H1 (cell line): ENCODE results near the gene TTC28. TPM values are rescaled to one million over a fixed set of nuclear protein-coding genes. Genes with fewer than 3 reads are reported as not detected.

Experiments
- CTCF ChIA-PET: fragments of 300-600 bp; sonication (Branson Sonifier 250); formaldehyde crosslinking; loops from one replicate; lab custom pipeline; 2021; ENCODE audit not compliant: partially characterized antibody; lab: Charles Lee
- POLR2A ChIA-PET: fragments of 300-600 bp; sonication (Branson Sonifier 250); formaldehyde crosslinking; loops from one replicate; lab custom pipeline; 2021; ENCODE audit warnings: inconsistent platforms; ENCODE audit not compliant: partially characterized antibody; lab: Charles Lee
- DNase-seq, 2 experiments: peaks; one replicate each; pipeline versions ENCODE4 v3.0.0 to v3.0.0-alpha.2; 2010 to 2022; ENCODE audit warnings: low spot score in 2 of 2, low read depth in 1 of 2, mixed read lengths in 1 of 2
- FAIRE-seq: peaks from 2 replicates; lab custom pipeline; 2011; peaks lifted over from hg19 to GRCh38; lab: Jason Lieb, UNC
- H2AFZ ChIP-seq: 2 replicates; pipeline ENCODE4 v1.8.1; 2012; ENCODE audit warnings: low read length, inconsistent platforms
- H2AK5ac ChIP-seq: 2 replicates; pipeline ENCODE4 v1.6.1; 2013; ENCODE audit warnings: low read depth, low read length
- H2BK120ac ChIP-seq: replicated peaks from 2 replicates; pipeline ENCODE3; 2013; ENCODE audit warnings: low read depth, low read length, inconsistent platforms
- H2BK12ac ChIP-seq: 2 replicates; pipeline ENCODE4 v1.6.1; 2013; ENCODE audit warnings: low read depth, low read length
- H2BK15ac ChIP-seq: 2 replicates; pipeline ENCODE4 v1.6.1; 2013; ENCODE audit warnings: low read length
- H2BK20ac ChIP-seq: 2 replicates; pipeline ENCODE4 v1.6.1; 2013; ENCODE audit warnings: low read length
- H2BK5ac ChIP-seq: 2 replicates; pipeline ENCODE4 v1.6.1; 2013; ENCODE audit warnings: low read depth, low read length
- H3K14ac ChIP-seq: 2 replicates; pipeline ENCODE4 v1.6.1; 2013; ENCODE audit warnings: inconsistent platforms; ENCODE audit not compliant: insufficient read length
- H3K18ac ChIP-seq: 2 replicates; pipeline ENCODE4 v1.6.1; 2013; ENCODE audit warnings: low read length; ENCODE audit errors: extremely low read depth
- H3K23ac ChIP-seq: 2 replicates; pipeline ENCODE4 v1.6.1; 2013; ENCODE audit warnings: inconsistent platforms; ENCODE audit not compliant: insufficient read length
- H3K23me2 ChIP-seq: 2 replicates; pipeline ENCODE4 v1.6.1; 2013; ENCODE audit warnings: low read depth, low read length
- H3K27ac ChIP-seq: 2 replicates; pipeline ENCODE4 v1.6.1; 2011; ENCODE audit warnings: low read depth, low read length, inconsistent platforms
- H3K27me3 ChIP-seq, 4 experiments: replicated peaks in 1 of 4; 1 replicate in 1 of 4; 2 replicates in 3 of 4; pipeline versions ENCODE4 v1.6.1 to v1.8.1; 2011 to 2013; ENCODE audit warnings: low read length in 3 of 4, mild to moderate bottlenecking in 3 of 4, inconsistent platforms in 2 of 4, mixed read lengths in 2 of 4, moderate library complexity in 1 of 4; ENCODE audit not compliant: control insufficient read depth in 3 of 4, insufficient read depth in 3 of 4; ENCODE audit errors: extremely low read depth in 1 of 4
- H3K36me3 ChIP-seq, 4 experiments: 2 replicates each; pipeline versions ENCODE4 v1.6.1 to v1.8.1; 2011 to 2013; ENCODE audit warnings: mild to moderate bottlenecking in 4 of 4, low read length in 3 of 4, moderate library complexity in 2 of 4, control low read depth in 1 of 4, inconsistent platforms in 1 of 4; ENCODE audit not compliant: insufficient read depth in 4 of 4, control insufficient read depth in 2 of 4
- H3K4ac ChIP-seq: replicated peaks from 2 replicates; pipeline ENCODE3; 2013; ENCODE audit warnings: low read length, low read depth, mixed read lengths, inconsistent platforms; ENCODE audit not compliant: insufficient read length
- H3K4me1 ChIP-seq, 4 experiments: replicated peaks in 1 of 4; 1 replicate in 1 of 4; 2 replicates in 3 of 4; pipeline versions ENCODE4 v1.6.1 to v1.8.1; 2011 to 2013; ENCODE audit warnings: low read length in 3 of 4, inconsistent platforms in 2 of 4, mixed read lengths in 1 of 4; ENCODE audit not compliant: insufficient read depth in 4 of 4, control insufficient read depth in 3 of 4
- H3K4me2 ChIP-seq, 2 experiments: 2 replicates each; pipeline versions ENCODE4 v1.6.1 to v1.8.1; 2011 to 2013; ENCODE audit warnings: low read depth in 2 of 2, low read length in 2 of 2, control low read depth in 1 of 2, inconsistent platforms in 1 of 2, mild to moderate bottlenecking in 1 of 2; ENCODE audit not compliant: insufficient read depth in 1 of 2
- H3K4me3 ChIP-seq, 4 experiments: fragments of 200-600, 300-600 bp in 1 of 4; sonication (generic), shearing (Covaris generic), sonication (Bioruptor Twin) in 1 of 4; 2 replicates each; pipeline versions ENCODE4 v1.5.1 to v1.8.1; 2011 to 2016; ENCODE audit warnings: low read length in 4 of 4, low read depth in 3 of 4, control low read depth in 2 of 4, inconsistent platforms in 2 of 4, mild to moderate bottlenecking in 2 of 4, mixed read lengths in 1 of 4, moderate library complexity in 1 of 4; ENCODE audit not compliant: insufficient read depth in 2 of 4; ENCODE audit errors: extremely low read depth in 1 of 4
- H3K56ac ChIP-seq: replicated peaks from 2 replicates; pipeline ENCODE3; 2013; ENCODE audit warnings: low read depth, mild to moderate bottlenecking, mixed read lengths, low read length, inconsistent platforms; ENCODE audit not compliant: insufficient read length
- H3K79me1 ChIP-seq: 2 replicates; pipeline ENCODE4 v1.6.1; 2013; ENCODE audit warnings: low read depth, low read length, control low read depth
- H3K79me2 ChIP-seq, 2 experiments: 2 replicates each; pipeline versions ENCODE4 v1.6.1 to v1.8.1; 2012 to 2013; ENCODE audit warnings: low read length in 2 of 2, mild to moderate bottlenecking in 2 of 2, inconsistent platforms in 1 of 2; ENCODE audit not compliant: insufficient read depth in 2 of 2, control insufficient read depth in 1 of 2
- H3K9ac ChIP-seq, 4 experiments: replicated peaks in 1 of 4; 1 replicate in 1 of 4; 2 replicates in 3 of 4; pipeline versions ENCODE4 v1.6.1 to v1.8.1; 2011 to 2013; ENCODE audit warnings: low read depth in 3 of 4, low read length in 3 of 4, control low read depth in 2 of 4, mild to moderate bottlenecking in 2 of 4, moderate library complexity in 2 of 4, inconsistent platforms in 1 of 4; ENCODE audit errors: extremely low read depth in 1 of 4
- H3K9me3 ChIP-seq, 2 experiments: 2 replicates each; pipeline versions ENCODE4 v1.6.1 to v1.8.1; 2012 to 2013; ENCODE audit warnings: mild to moderate bottlenecking in 2 of 2, moderate library complexity in 2 of 2, control low read depth in 1 of 2, inconsistent platforms in 1 of 2, low read depth in 1 of 2, low read length in 1 of 2, mixed read lengths in 1 of 2; ENCODE audit not compliant: insufficient read depth in 2 of 2
- H4K20me1 ChIP-seq, 2 experiments: replicated peaks in 1 of 2; 2 replicates each; pipeline versions ENCODE3 to v1.8.1; 2011 to 2013; ENCODE audit warnings: inconsistent platforms in 2 of 2, low read length in 2 of 2, mild to moderate bottlenecking in 1 of 2; ENCODE audit not compliant: insufficient read depth in 2 of 2, control insufficient read depth in 1 of 2
- H4K5ac ChIP-seq: 2 replicates; pipeline ENCODE4 v1.6.1; 2013; ENCODE audit warnings: low read length, low read depth, mixed read lengths, inconsistent platforms; ENCODE audit not compliant: insufficient read length
- H4K8ac ChIP-seq: 2 replicates; pipeline ENCODE4 v1.8.0; 2013; ENCODE audit warnings: mild to moderate bottlenecking, moderate library complexity, low read length, inconsistent platforms; ENCODE audit not compliant: insufficient read depth; ENCODE audit errors: extremely low read depth
- H4K91ac ChIP-seq: replicated peaks from 2 replicates; pipeline ENCODE3; 2013; ENCODE audit warnings: low read length, mixed read lengths, inconsistent platforms; ENCODE audit not compliant: insufficient read length
- CEBPB ChIP-seq: IDR thresholded peaks from 2 replicates; pipeline ENCODE4 v1.6.1; 2012; ENCODE audit warnings: low read depth, low read length
- CHD2 ChIP-seq: IDR thresholded peaks from 2 replicates; pipeline ENCODE4 v1.6.1; 2012; ENCODE audit warnings: low read length, improper control_type of control experiment
- FOSL1 ChIP-seq: IDR thresholded peaks from 2 replicates; pipeline ENCODE4 v1.6.1; 2011; ENCODE audit warnings: mild to moderate bottlenecking, low read depth, low read length, moderate library complexity; ENCODE audit not compliant: insufficient read depth
- GABPA ChIP-seq: IDR thresholded peaks from 2 replicates; pipeline ENCODE4 v1.6.1; 2011; ENCODE audit warnings: mild to moderate bottlenecking, low read length, moderate library complexity, borderline replicate concordance; ENCODE audit not compliant: insufficient read depth
- JUN ChIP-seq: IDR thresholded peaks from 2 replicates; pipeline ENCODE4 v1.6.1; 2011; ENCODE audit warnings: low read depth, mild to moderate bottlenecking, improper control_type of control experiment, low read length
- KDM5A ChIP-seq: fragments of 200-600 bp; IDR thresholded peaks from 2 replicates; pipeline ENCODE4 v1.7.1; 2012; ENCODE audit warnings: mild to moderate bottlenecking, low read length, inconsistent platforms, mixed read lengths
- MAFK ChIP-seq: IDR thresholded peaks from 2 replicates; pipeline ENCODE4 v1.6.1; 2012; ENCODE audit warnings: low read depth, mild to moderate bottlenecking, improper control_type of control experiment, low read length
- MAX ChIP-seq: IDR thresholded peaks from 2 replicates; pipeline ENCODE4 v1.6.1; 2012; ENCODE audit warnings: inconsistent platforms
- RFX5 ChIP-seq: IDR thresholded peaks from 2 replicates; pipeline ENCODE4 v1.6.1; 2011; ENCODE audit warnings: low read depth, low read length, improper control_type of control experiment, borderline replicate concordance
- RNF2 ChIP-seq: fragments of 200-900, 300-1000 bp; sonication (generic); IDR thresholded peaks from 2 replicates; pipeline ENCODE4 v1.7.1; 2016; ENCODE audit warnings: borderline replicate concordance, low read depth, mild to moderate bottlenecking, antibody characterized with exemption, low read length; ENCODE audit not compliant: poor library complexity, severe bottlenecking; ENCODE audit errors: missing control alignments
- SIX5 ChIP-seq: IDR thresholded peaks from 2 replicates; pipeline ENCODE4 v1.6.1; 2011; ENCODE audit warnings: mild to moderate bottlenecking, low read depth, low read length
- SUZ12 ChIP-seq: fragments of 200-600 bp; sonication (generic); IDR thresholded peaks from 2 replicates; pipeline ENCODE4 v1.6.1; 2012; ENCODE audit warnings: mild to moderate bottlenecking, inconsistent platforms, low read length, moderate library complexity, mixed read lengths
- YY1 ChIP-seq: IDR thresholded peaks from 2 replicates; pipeline ENCODE4 v1.6.1; 2011; ENCODE audit warnings: low read depth, mild to moderate bottlenecking, low read length
- WGBS, 2 experiments: shearing (Covaris generic) in 1 of 2; methylation state at CpG; one replicate each; pipeline versions ENCODE4 v1.1.6 to v1.1.7; 2013 to 2015; ENCODE audit warnings: low lambda C conversion rate in 2 of 2, mixed read lengths in 2 of 2, inconsistent platforms in 1 of 2, low coverage in 1 of 2, missing lambda C conversion rate in 1 of 2; ENCODE audit not compliant: insufficient replicate concordance in 2 of 2, insufficient coverage in 1 of 2, insufficient read length in 1 of 2; ENCODE audit errors: extremely low coverage in 1 of 2, missing lambda C conversion rate in 1 of 2; 5-methylcytosine and 5-hydroxymethylcytosine counted together
- polyA plus RNA-seq, 7 experiments: library from polyadenylated mRNA; depleted of rRNA in 3 of 7; stranded (reverse) in 5 of 7; unstranded in 2 of 7; fragments of >200 nt in 5 of 7; fragments of 200-250 nt in 2 of 7; gene quantifications; 1 replicate in 5 of 7; 2 replicates in 1 of 7; 4 replicates in 1 of 7; pipeline versions ENCODE4 v1.2.1 to v1.2.3, GENCODE V29; 2011 to 2013; ENCODE audit warnings: missing spikeins in 2 of 7, mixed read lengths in 2 of 7
- total RNA-seq: library from RNA; stranded (reverse); fragmentation: NEBNext Ultra II Directional; extraction: Animal tissue kit (Norgen Biotek cat#: 25700); gene quantifications from 2 replicates; pipeline ENCODE4 v1.2.1, GENCODE V29; 2021

TTC28 gene
- total and polyA plus RNA-seq, 2 of the 8 experiments (the other 6 are each of a cell fraction or from before 2014, with no cell fraction given) = 2.6 to 12.6 TPM

GRCh38 chr22:28001171-28001835 lies 678.3 kb downstream of the TTC28 start:
- Histone ChIP-seq H2BK15ac (no peak overlapping the region), H4K5ac (no peak overlapping the region), H3K9me3 (no peaks in the 10 kb centered on the region), H2AFZ (no peak overlapping the region), H3K14ac (no peak overlapping the region), H3K27ac (no peak overlapping the region), H3K18ac (no peak overlapping the region), H4K91ac (no peak overlapping the region), H3K23ac (no peak overlapping the region), H3K79me1 (0 out of 2 replicates have a peak, but pooled peaks cover 2% of the 10 kb centered on the region), H3K4ac (no peak overlapping the region), H3K27me3 (no peaks in the 10 kb centered on the region), H2BK120ac (no peak overlapping the region), H3K23me2 (no peaks in the 10 kb centered on the region), H4K8ac (peak overlapping the region; percentile 29; the same call in 1 of the 2 replicates), H2BK12ac (no peak overlapping the region), H2BK5ac (no peak overlapping the region; the same call in 1 of the 2 replicates), H3K36me3 (no peaks in the 10 kb centered on the region), H3K4me3 (no peak overlapping the region), H4K20me1 (peaks cover 0 to 1% of the 10 kb centered on the region in 2 experiments), H3K9ac (no peak overlapping the region), H2BK20ac (no peak overlapping the region), H3K56ac (no peak overlapping the region), H3K79me2 (no peaks in the 10 kb centered on the region), H2AK5ac (no peak overlapping the region), H3K4me1 (peaks cover 0 to 2% (median 0%) of the 10 kb centered on the region in 4 experiments; a peak in 1 of 7 replicates), H3K4me2 (no peak overlapping the region)
- no peak for FAIRE-seq
- no peak for DNase-seq
- WGBS, 2 experiments = 94% methylated on average over 24 of the region's 25 CpGs; no CpG with 5 or more reads in 1 of the 2 experiments
- ChIA-PET CTCF (interaction anchor here (0.6 to 7.1 kb wide), 9 partner anchors 8 to 120 kb away, joined by 3 to 58 read pairs (median 7); partner anchors contain the start of gene PITPNB), POLR2A (interaction anchor here (1.2 kb wide), 1 partner anchor 10 kb away, joined by 4 read pairs; no protein-coding TSS in a partner anchor)
- TF ChIP-seq SUZ12 (no peak), YY1 (no peak), MAFK (no peak), SIX5 (no peak), CHD2 (no peak), KDM5A (no peak), FOSL1 (no peak), GABPA (no peak), MAX (no peak), CEBPB (no peak), RFX5 (no peak), RNF2 (no peak), JUN (no peak)
